ENCODE measurements around the gene CERKL.

The CERKL gene

GRCh38 chr2:181678861-181679543 is 22.1 kb upstream of the CERKL start:
- DNase-seq (ENCODE audit: low spot score), result no peak

GRCh38 chr2:181677912-181678586 is 21.1 kb upstream of the CERKL start:
- no peak for DNase-seq (ENCODE audit: low spot score)

- no peak for DNase-seq (ENCODE audit: low spot score)
Observed at GRCh38 chr2:181675254-181675653, 18.3 kb upstream of the CERKL start.

- DNase-seq (ENCODE audit: low spot score), result no peak
Observed at GRCh38 chr2:181674461-181674860, 17.6 kb upstream of the CERKL start.

- DNase-seq (ENCODE audit: low spot score), result no peak
Observed at GRCh38 chr2:181673173-181673572, 16.3 kb upstream of the CERKL start.

- no peak for DNase-seq (ENCODE audit: low spot score)
Observed at GRCh38 chr2:181672255-181673008, 15.5 kb upstream of the CERKL start.

GRCh38 chr2:181670632-181671031 is 13.7 kb upstream of the CERKL start:
- DNase-seq (ENCODE audit: low spot score), result no peak

GRCh38 chr2:181667234-181667633 is 10.3 kb upstream of the CERKL start:
- DNase-seq (ENCODE audit: low spot score), result no peak

- no peak for DNase-seq (ENCODE audit: low spot score)
Observed at GRCh38 chr2:181662287-181662686, 5.4 kb upstream of the CERKL start.

- DNase-seq (ENCODE audit: low spot score), result no peak
Observed at GRCh38 chr2:181660181-181660580, 3.3 kb upstream of the CERKL start.

GRCh38 chr2:181658444-181658843 is 1.5 kb upstream of the CERKL start:
- no peak for DNase-seq (ENCODE audit: low spot score)

- no peak for DNase-seq (ENCODE audit: low spot score)
Observed at GRCh38 chr2:181657379-181657778, 474 bp upstream of the CERKL start.

- DNase-seq (ENCODE audit: low spot score), result no peak
Observed at GRCh38 chr2:181655519-181655918, 1.4 kb downstream of the CERKL start.

GRCh38 chr2:181649436-181649979 is 7.4 kb downstream of the CERKL start:
- DNase-seq (ENCODE audit: low spot score), result no peak

- no peak for DNase-seq (ENCODE audit: low spot score)
Observed at GRCh38 chr2:181648478-181649155, 8.3 kb downstream of the CERKL start.

GRCh38 chr2:181646415-181646987 is 10.4 kb downstream of the CERKL start:
- DNase-seq (ENCODE audit: low spot score), result no peak

- DNase-seq (ENCODE audit: low spot score), result no peak
Observed at GRCh38 chr2:181643151-181643550, 13.8 kb downstream of the CERKL start.

- DNase-seq (ENCODE audit: low spot score), result no peak
Observed at GRCh38 chr2:181642086-181642485, 14.8 kb downstream of the CERKL start.

GRCh38 chr2:181639686-181640085 is 17.2 kb downstream of the CERKL start:
- no peak for DNase-seq (ENCODE audit: low spot score)

GRCh38 chr2:181632733-181633401 is 24.0 kb downstream of the CERKL start:
- DNase-seq (ENCODE audit: low spot score), result no peak
